ENCODE data around the gene GLS.

GRCh38 chr2:190996947-190997346 is 116.3 kb downstream of the GLS start:
- no peak for TF ChIP-seq CTCF (IDR thresholded peaks at IDR 0.05)
- no peak for TF ChIP-seq POLR2AphosphoS5 (IDR thresholded peaks at IDR 0.05; ENCODE audit: insufficient read depth in 1 of 2, low read depth in 1 of 2)

Data from vagina (tissue), 2 donors.